HepG2 (cell line): ENCODE measurements around the gene BET1L. TPM values are rescaled to one million over a fixed set of nuclear protein-coding genes. Genes with fewer than 3 reads are reported as not detected.

ENCODE experiments used
- ATAC-seq: fragments of 200-7000 bp; cut with Tn5 transposase; 3 replicates; pipeline ENCODE4 v1.9.1; 2020; ENCODE audit warnings: mild to moderate bottlenecking, moderate library complexity
- BruUV-seq: library from RNA; stranded (reverse); fragments of 400-500 nt; replicated peaks from 2 replicates; lab custom pipeline; 2021; lab: Mats Ljungman, UMichigan
- CTCF ChIA-PET: fragments of 300-600 bp; formaldehyde crosslinking; extraction: SDS; loops from one replicate; lab custom pipeline; 2021; ENCODE audit warnings: low total read pairs, inconsistent platforms, low intra/inter-chr PET ratio; lab: Yijun Ruan, JAX
- POLR2A ChIA-PET: fragments of 350-600 bp; sonication (Branson Sonifier 250); formaldehyde crosslinking; loops from one replicate; lab custom pipeline; 2020; ENCODE audit warnings: antibody characterized with exemption, inconsistent platforms; lab: Yijun Ruan, JAX
- DNase-seq: peaks from one replicate; pipeline ENCODE4 v3.0.0-alpha.2; 2015; ENCODE audit warnings: low spot score
- FAIRE-seq: peaks from 3 replicates; lab custom pipeline; 2011; peaks lifted over from hg19 to GRCh38; lab: Jason Lieb, UNC
- H2AFZ ChIP-seq: one replicate; pipeline ENCODE4 v1.6.1; 2011; ENCODE audit warnings: low read length, inconsistent platforms
- H3K27ac ChIP-seq: fragments of 300-600 bp; 3 replicates; pipeline ENCODE4 v1.8.0; 2011; ENCODE audit warnings: mixed run types, mild to moderate bottlenecking, mixed read lengths, low read length, inconsistent platforms; ENCODE audit not compliant: insufficient read depth; ENCODE audit errors: extremely low read length
- H3K27me3 ChIP-seq, 2 experiments: fragments of 200-600 bp in 1 of 2; 2 replicates in 1 of 2; 3 replicates in 1 of 2; pipeline versions ENCODE4 v1.6.0 to v1.8.0; 2011; ENCODE audit warnings: low read length in 2 of 2, mild to moderate bottlenecking in 2 of 2, moderate library complexity in 2 of 2, inconsistent platforms in 1 of 2; ENCODE audit not compliant: insufficient read depth in 2 of 2, control insufficient read depth in 1 of 2
- H3K36me3 ChIP-seq, 2 experiments: fragments of 200-600 bp in 1 of 2; replicated peaks in 1 of 2; 2 replicates in 1 of 2; 3 replicates in 1 of 2; pipeline versions ENCODE4 v1.5.1 to v1.8.0; 2011; ENCODE audit warnings: low read length in 2 of 2, inconsistent platforms in 1 of 2; ENCODE audit not compliant: insufficient read depth in 2 of 2, control insufficient read depth in 1 of 2
- H3K4me1 ChIP-seq: 2 replicates; pipeline ENCODE4 v1.5.1; 2012; ENCODE audit warnings: low read length, inconsistent platforms; ENCODE audit not compliant: insufficient read depth
- H3K4me2 ChIP-seq: 2 replicates; pipeline ENCODE4 v1.6.0; 2011; ENCODE audit warnings: low read depth, low read length, inconsistent platforms
- H3K4me3 ChIP-seq, 3 experiments: fragments of 200-600 bp in 1 of 3; sonication (generic), shearing (Covaris generic) in 1 of 3; replicated peaks in 1 of 3; 2 replicates each; pipeline ENCODE4 v1.5.1; 2011 to 2016; ENCODE audit warnings: low read length in 3 of 3, inconsistent platforms in 2 of 3, low read depth in 2 of 3, mild to moderate bottlenecking in 2 of 3, control low read depth in 1 of 3, mixed read lengths in 1 of 3; ENCODE audit not compliant: insufficient read depth in 1 of 3
- H3K79me2 ChIP-seq: one replicate; pipeline ENCODE4 v1.6.1; 2011; ENCODE audit warnings: low read length, inconsistent platforms; ENCODE audit not compliant: insufficient read depth
- H3K9ac ChIP-seq: 2 replicates; pipeline ENCODE4 v1.6.0; 2011; ENCODE audit warnings: mild to moderate bottlenecking, low read depth, low read length, inconsistent platforms; ENCODE audit not compliant: insufficient read depth
- H3K9me3 ChIP-seq: 2 replicates; pipeline ENCODE4 v1.5.1; 2012; ENCODE audit warnings: mild to moderate bottlenecking, low read length
- H4K20me1 ChIP-seq: 2 replicates; pipeline ENCODE4 v1.6.0; 2011; ENCODE audit warnings: inconsistent platforms, mild to moderate bottlenecking, low read length, moderate library complexity; ENCODE audit not compliant: insufficient read depth
- AGO2 ChIP-seq: fragments of 200-400 bp; formaldehyde crosslinking; optimal IDR thresholded peaks from 2 replicates; pipeline ENCODE3; 2017; ENCODE audit warnings: mild to moderate bottlenecking, low read depth, low read length, moderate library complexity
- RFX3 ChIP-seq: IDR thresholded peaks from 2 replicates; pipeline ENCODE4 v1.6.1; 2016; ENCODE audit warnings: missing biosample characterization, missing genetic modification reagents
- ZNF652 ChIP-seq: IDR thresholded peaks from 2 replicates; pipeline ENCODE4 v1.6.1; 2016; ENCODE audit warnings: low read depth, borderline replicate concordance
- WGBS: methylation state at CpG from one replicate; pipeline ENCODE4 v1.1.6; 2017; ENCODE audit warnings: low lambda C conversion rate; 5-methylcytosine and 5-hydroxymethylcytosine counted together
- in situ Hi-C: cut with HindIII; loops from 2 replicates; pipeline ENCODE4 v1.10.0; 2017; ENCODE audit warnings: low pct_unique_long_range_greater_than_20kb; ENCODE audit not compliant: extremely low pct_ligation_motif_present
- intact Hi-C: fragments of 100-400 bp; cut with micrococcal nuclease; formaldehyde crosslinking; loops from one replicate; pipeline ENCODE4 v1.10.0; 2022; ENCODE audit not compliant: unreplicated experiment
- polyA plus RNA-seq, 8 experiments: library from polyadenylated mRNA; depleted of rRNA in 3 of 8; stranded (reverse) in 7 of 8; unstranded in 1 of 8; fragments of >200 nt; fragmentation: Illumina TruSeq in 4 of 8; extraction: Trizol in 4 of 8; gene quantifications; 2 replicates each; pipeline versions ENCODE4 v1.2.1 to v1.2.3, GENCODE V29; 2011 to 2016; ENCODE audit warnings: low read depth in 4 of 8, missing spikeins in 1 of 8, mixed read lengths in 1 of 8; ENCODE audit not compliant: insufficient read depth in 1 of 8
- total RNA-seq, 5 experiments: library from RNA; depleted of rRNA; stranded (reverse); fragments of >200 nt; fragmentation: Illumina TruSeq; extraction: Trizol; gene quantifications; 2 replicates each; pipeline ENCODE4 v1.2.3, GENCODE V29; 2016; ENCODE audit warnings: low read depth in 1 of 5

Gene BET1L
- total and polyA plus RNA-seq, 2 of the 13 experiments (the other 11 are each of a cell fraction or from before 2014, with no cell fraction given): 26.2 to 59.6 TPM

DNA sequence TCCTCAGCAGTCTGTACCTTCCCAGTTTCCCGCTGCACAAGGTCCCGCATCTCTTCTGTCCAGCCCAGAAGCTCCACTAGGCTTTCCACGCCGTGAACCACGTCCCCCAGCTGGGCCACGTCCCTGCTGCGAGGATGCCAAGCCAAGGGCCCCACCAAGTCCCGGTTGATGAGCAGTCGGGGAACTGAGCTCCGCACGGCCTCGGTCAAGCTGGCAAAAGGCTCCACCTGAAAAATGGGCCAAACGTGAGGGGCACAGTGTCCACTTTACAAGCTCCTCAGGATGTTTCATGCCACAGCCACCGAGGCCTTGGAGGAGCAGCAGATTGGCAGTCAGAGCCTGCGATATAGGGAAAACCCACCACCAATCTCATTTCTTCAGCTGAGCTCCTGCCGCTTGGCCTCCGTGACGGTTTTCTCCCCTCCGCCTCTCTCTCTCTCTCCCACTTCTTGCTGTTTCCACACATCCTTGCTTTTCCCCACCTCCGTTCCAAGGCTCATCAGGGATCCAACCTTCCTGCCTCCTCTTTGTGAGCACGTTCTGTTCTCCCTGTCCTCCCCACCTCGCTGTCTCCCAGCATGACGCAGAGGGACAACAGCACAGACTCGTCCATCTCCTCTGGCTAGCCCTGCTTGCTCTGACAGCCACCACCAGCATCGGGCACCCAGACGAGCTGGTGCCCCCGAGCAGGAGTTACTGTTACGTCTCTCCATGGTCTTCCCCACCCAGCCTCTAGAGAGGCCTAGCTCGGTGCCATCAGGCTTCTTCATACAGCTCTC lies 11.8 kb upstream of the BET1L start:
- POLR2A ChIA-PET: interaction anchor here (1.1 kb wide), 1 partner anchor 12 kb away, joined by 3 read pairs; the partner anchor contains the start of genes BET1L and RIC8A
- no peaks in the 10 kb centered on the region for H3K79me2 ChIP-seq
- no TSS peak for BruUV-seq
- peaks cover 24% of the 10 kb centered on the region for H3K4me1 ChIP-seq
- H3K4me3 ChIP-seq: no peak overlapping the region
- no peak overlapping the region for H2AFZ ChIP-seq
- no peaks in the 10 kb centered on the region for H3K9me3 ChIP-seq
- 90% methylated on average over 24 of the region's 29 CpGs for WGBS
- ATAC-seq: no peak
- peaks cover 10 to 26% of the 10 kb centered on the region in 2 experiments; a peak in 4 of 5 replicates for H3K36me3 ChIP-seq
- FAIRE-seq: no peak
- H3K9ac ChIP-seq: no peak overlapping the region
- no peaks in the 10 kb centered on the region for H4K20me1 ChIP-seq
- CTCF ChIA-PET: no interaction called here
- TF ChIP-seq ZNF652 (CRISPR knock-in tag) (no peak), AGO2 (peak; percentile 49)
- H3K27me3 ChIP-seq: no peaks in the 10 kb centered on the region
- DNase-seq: no peak
- no peak overlapping the region for H3K27ac ChIP-seq
- in situ Hi-C loops (no loop called here), intact Hi-C loops (no loop called here)
- H3K4me2 ChIP-seq: no peak overlapping the region

DNA sequence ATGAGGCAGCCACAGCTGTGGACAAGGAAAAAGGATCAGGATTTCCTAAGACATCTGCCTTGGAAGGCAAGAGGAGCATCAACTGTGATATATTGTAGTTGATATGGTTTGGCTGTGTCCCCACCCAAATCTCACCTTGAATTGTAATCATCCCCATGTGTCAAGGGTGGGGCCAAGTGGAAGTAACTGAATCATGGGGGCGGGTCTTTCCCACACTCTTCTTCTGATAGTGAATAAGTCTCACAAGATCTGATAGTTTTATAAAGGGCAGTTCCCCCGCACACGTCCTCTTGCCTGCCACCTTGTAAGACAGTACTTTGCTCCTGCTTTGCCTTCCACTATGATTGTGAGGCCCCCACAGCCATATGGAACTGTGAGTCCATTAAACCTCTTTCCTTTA lies 10.5 kb upstream of the BET1L start:
- Histone ChIP-seq H3K4me3 (no peak overlapping the region), H3K27ac (no peak overlapping the region), H3K27me3 (no peaks in the 10 kb centered on the region), H3K4me1 (peaks cover 24% of the 10 kb centered on the region), H4K20me1 (no peaks in the 10 kb centered on the region), H3K4me2 (no peak overlapping the region), H2AFZ (no peak overlapping the region), H3K9ac (no peak overlapping the region), H3K9me3 (no peaks in the 10 kb centered on the region), H3K79me2 (no peaks in the 10 kb centered on the region), H3K36me3 (peaks cover 16 to 35% of the 10 kb centered on the region in 2 experiments; a peak in 4 of 5 replicates)
- BruUV-seq: no TSS peak
- in situ Hi-C loops: no loop called here
- FAIRE-seq: no peak
- no peak for DNase-seq
- CTCF ChIA-PET: no interaction called here
- no peak for TF ChIP-seq RFX3 (CRISPR knock-in tag)
- POLR2A ChIA-PET: interaction anchor here (3.0 kb wide), 1 partner anchor 11 kb away, joined by 41 read pairs; the partner anchor contains the start of genes BET1L and RIC8A
- 94% methylated on average over 3 of the region's 3 CpGs for WGBS
- ATAC-seq: no peak
- intact Hi-C loops: no loop called here
